ENCODE measurements around the gene SF3A2.

SF3A2 gene

GRCh38 chr19:2207991-2208860 is 28.4 kb upstream of the SF3A2 start:
- DNase-seq: peak; percentile 15

- no peak for DNase-seq
These were observed 27.6 kb upstream of the SF3A2 start for GRCh38 chr19:2208975-2209374.

- DNase-seq: no peak
These were observed 27.2 kb upstream of the SF3A2 start for GRCh38 chr19:2209408-2209807.

GRCh38 chr19:2210206-2210605 is 26.4 kb upstream of the SF3A2 start:
- no peak for DNase-seq

GRCh38 chr19:2210987-2211740 is 25.5 kb upstream of the SF3A2 start:
- no peak for DNase-seq

GRCh38 chr19:2212861-2213711 is 23.5 kb upstream of the SF3A2 start:
- no peak for DNase-seq

GRCh38 chr19:2213799-2214198 is 22.8 kb upstream of the SF3A2 start:
- DNase-seq: no peak

- no peak for DNase-seq
These were observed 22.4 kb upstream of the SF3A2 start for GRCh38 chr19:2214251-2214650.

- DNase-seq: no peak
These were observed 21.3 kb upstream of the SF3A2 start for GRCh38 chr19:2215281-2215751.

- no peak for DNase-seq
These were observed 20.0 kb upstream of the SF3A2 start for GRCh38 chr19:2216361-2217225.

GRCh38 chr19:2217591-2217990 is 19.0 kb upstream of the SF3A2 start:
- DNase-seq: no peak

GRCh38 chr19:2219726-2220125 is 16.9 kb upstream of the SF3A2 start:
- no peak for DNase-seq

- DNase-seq: no peak
These were observed 15.3 kb upstream of the SF3A2 start for GRCh38 chr19:2221250-2221831.

- DNase-seq: peak; percentile 9
These were observed 14.7 kb upstream of the SF3A2 start for GRCh38 chr19:2221918-2222317.

- DNase-seq: no peak
These were observed 13.2 kb upstream of the SF3A2 start for GRCh38 chr19:2223391-2223790.

GRCh38 chr19:2223959-2224358 is 12.7 kb upstream of the SF3A2 start:
- DNase-seq: no peak

GRCh38 chr19:2224754-2225349 is 11.8 kb upstream of the SF3A2 start:
- DNase-seq: no peak

GRCh38 chr19:2225415-2226050 is 11.1 kb upstream of the SF3A2 start:
- DNase-seq: no peak

GRCh38 chr19:2226051-2226839 is 10.4 kb upstream of the SF3A2 start:
- DNase-seq: no peak

GRCh38 chr19:2226840-2227360 is 9.7 kb upstream of the SF3A2 start:
- no peak for DNase-seq
